NCI-H2196 treated with DMSO at 0.1 percent for 48 hours (cell line): Measurements from ENCODE around the gene UBE2J2.

Source experiments
- DNase-seq: peaks from one replicate; lab custom pipeline; 2025; ENCODE audit not compliant: unreplicated experiment; lab: John Stamatoyannopoulos, UW

UBE2J2 gene

DNA sequence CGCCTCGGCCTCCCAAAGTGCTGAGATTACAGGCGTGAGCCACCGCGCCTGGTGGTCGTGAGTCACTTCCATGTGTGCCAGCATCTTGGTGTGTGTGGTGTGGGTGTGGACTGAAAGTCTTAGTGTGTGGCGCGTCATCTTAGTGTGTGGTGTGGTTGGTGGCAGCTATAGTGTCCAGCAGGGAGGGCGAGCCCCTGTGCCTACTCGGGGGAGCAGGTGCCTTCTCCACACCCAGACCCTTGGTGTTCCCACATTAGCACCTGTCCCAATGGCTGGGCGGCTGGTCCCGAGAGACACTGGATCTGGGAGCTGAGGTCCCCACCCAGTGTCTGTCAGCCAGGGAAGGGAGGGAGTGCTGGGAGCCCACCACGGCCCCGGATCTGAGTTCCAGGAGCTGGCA, 9.3 kb upstream of the UBE2J2 start:
- no peak for DNase-seq

DNA sequence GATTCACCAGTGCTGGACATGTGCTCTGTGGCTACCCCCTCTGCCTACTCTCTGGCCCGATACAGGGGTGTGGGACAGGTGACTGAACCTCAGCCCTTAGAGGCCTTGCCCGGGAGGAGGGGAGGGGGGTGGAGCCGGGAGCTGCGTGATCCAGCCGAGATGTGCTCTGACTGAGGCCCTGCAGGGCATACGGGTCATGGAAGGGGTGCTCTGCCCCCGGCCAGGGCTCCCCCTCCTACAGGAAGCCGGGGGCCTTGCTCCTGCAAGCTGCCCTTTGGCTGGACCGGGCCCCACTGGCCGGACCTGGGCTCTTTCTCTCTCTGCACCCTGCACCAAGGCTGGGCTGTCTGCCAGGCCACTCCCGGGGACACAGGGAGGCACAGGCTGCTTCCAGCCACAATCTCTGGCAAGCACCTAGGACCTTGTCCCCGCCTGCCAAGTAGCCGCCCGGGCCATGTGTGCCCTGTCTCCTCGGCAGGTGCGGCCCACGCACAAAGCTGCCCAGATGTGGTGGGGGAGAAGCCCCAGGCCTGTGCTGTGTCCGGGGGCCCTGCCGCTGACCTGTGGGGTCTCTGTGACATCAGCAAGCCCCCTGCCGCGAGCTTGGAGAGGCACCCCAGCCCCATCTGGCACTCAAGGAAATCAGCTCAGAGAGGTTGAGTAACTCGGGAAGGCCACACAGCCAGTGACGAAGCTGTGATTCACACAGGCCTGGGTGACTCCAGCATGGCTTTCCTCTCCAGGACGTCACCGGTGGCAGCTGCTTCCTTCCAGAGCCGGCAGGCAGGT, 8.1 kb upstream of the UBE2J2 start:
- DNase-seq: peak; percentile 59

GRCh38 chr1:1280782-1281481, 7.3 kb upstream of the UBE2J2 start:
- DNase-seq: no peak

DNA sequence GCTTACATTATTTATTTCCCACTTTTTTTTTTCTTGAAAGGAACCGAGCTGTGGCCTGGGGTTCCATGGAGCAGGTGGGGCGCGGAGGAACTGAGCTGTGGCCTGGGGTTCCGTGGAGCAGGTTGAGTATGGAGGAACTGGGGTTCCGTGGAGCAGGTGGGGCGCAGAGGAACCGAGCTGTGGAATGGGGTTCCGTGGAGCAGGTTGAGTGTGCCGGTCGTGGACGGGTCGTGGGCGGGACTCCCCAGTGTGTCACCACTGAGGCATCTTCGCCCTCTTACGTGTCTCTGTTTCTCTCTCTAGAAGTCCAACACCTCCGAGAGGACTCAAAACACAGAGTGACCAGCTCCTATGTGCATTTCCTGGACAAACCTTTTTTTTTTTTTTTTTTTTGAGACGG, 5.4 kb upstream of the UBE2J2 start:
- DNase-seq: no peak

DNA sequence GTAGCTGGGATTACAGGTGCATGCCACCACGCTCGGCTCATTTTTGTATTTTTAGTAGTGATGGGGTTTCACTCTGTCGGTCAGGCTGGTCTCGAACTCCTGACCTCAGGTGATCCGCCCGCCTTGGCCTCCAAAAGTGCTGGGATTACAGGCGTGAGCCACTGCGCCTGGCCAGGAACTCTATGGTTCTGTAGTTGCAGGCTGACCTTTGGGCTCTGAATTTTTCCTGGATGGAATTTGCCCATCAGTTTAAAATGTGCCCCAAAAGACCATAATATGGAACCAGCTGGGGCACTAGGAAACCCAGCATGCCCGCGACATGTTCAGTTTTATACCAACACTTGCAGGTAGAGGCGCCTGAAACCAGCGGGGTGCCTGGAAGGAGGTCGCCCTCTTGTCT, 5.0 kb upstream of the UBE2J2 start:
- DNase-seq: no peak

DNA sequence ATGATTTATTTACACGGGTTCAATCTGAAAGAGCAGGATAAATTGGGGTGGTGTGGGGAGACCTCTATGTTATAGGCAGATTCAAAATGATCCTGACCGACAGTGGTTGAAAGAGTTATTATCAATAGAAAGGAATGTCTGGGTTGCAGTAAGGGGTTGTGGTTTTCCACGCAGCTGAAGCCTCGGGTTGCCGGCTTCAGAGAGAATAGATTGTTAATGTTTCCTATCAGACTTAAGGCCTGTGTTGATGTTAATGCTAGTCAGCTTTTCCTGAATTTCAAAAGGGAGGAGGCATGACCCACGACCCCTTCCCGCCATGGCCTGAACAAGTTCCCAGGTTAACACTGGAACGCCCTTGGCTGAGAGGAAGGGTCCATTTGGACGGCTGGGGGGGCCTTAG, 2.2 kb upstream of the UBE2J2 start:
- no peak for DNase-seq

- no peak for DNase-seq
Observed at GRCh38 chr1:1274931-1275431, 1.3 kb upstream of the UBE2J2 start.

DNA sequence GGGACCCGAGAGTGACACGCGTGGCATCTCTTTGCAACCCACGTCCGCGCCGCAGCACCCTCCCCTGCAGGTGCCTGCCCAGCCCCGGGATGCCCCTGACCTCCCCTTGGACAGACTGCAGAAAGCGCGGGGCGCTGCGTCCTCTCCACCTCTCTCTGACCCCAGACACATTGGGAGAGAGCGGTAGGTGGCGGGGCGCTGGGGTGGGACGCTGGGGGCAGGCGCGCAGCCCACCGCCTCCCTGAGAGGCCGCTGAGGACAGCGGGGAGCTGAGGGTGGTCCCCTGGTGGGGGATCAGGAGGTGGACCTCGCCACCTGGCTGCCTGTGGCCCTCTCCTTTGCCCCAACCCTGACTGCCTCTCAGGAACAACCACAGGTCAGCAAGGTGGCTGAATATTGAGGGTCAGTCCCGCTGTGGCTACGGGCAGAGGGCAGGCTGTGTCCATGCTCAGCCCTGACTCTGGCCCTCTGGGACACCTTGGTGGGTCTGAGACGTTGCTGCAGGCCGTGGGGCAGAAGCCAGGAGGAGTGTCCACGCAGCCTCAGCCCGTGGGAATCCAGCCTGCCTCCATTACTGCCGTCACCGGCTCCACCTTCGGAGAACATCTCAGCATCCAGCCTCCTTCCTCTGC, 761 bp upstream of the UBE2J2 start:
- no peak for DNase-seq

DNA sequence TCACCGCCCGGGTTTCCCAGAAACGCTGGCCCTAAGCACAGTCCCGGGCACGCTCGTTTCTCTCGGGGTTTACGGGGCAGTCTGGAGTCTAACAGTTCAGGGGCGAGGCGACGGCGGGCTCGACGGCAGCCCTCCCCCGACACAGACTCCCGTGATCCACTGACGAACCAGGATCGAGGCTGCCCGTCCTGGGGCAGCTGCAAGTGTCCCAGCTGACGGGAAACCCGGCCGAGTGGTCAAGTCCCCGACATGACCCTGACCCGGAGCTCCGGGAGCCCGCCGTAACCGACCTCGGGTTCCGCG, 494 bp downstream of the UBE2J2 start:
- DNase-seq: no peak

GRCh38 chr1:1272341-1273208, 1.1 kb downstream of the UBE2J2 start:
- peak; percentile 14 for DNase-seq

DNA sequence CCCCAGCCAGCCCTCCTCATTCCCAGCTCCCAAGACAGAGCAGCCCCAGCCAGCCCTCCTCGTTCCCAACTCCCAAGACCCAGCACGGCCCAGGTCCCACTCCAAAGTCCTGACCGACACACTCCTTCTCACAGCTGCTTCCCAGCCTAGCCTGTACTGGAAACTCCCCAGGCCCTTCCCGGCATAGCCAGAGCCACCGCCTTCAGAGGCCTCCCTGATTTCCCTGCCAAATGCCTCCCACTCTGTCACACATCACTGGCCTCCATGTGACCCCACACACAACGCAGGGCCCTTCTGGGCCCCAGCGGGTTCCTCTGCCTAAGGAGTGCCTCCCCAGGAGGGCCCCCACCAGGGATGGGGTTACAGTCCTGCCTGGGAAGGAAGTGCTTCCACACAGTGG, 2.8 kb downstream of the UBE2J2 start:
- DNase-seq: no peak

- DNase-seq: no peak
Observed at GRCh38 chr1:1268284-1268682, 5.4 kb downstream of the UBE2J2 start.

GRCh38 chr1:1267488-1268283, 6.0 kb downstream of the UBE2J2 start:
- no peak for DNase-seq

GRCh38 chr1:1264868-1265272, 8.8 kb downstream of the UBE2J2 start:
- DNase-seq: no peak

GRCh38 chr1:1264026-1264425, 9.6 kb downstream of the UBE2J2 start:
- no peak for DNase-seq

- DNase-seq: no peak
Observed at GRCh38 chr1:1262758-1263157, 10.9 kb downstream of the UBE2J2 start.

- DNase-seq: no peak
Observed at GRCh38 chr1:1262071-1262470, 11.6 kb downstream of the UBE2J2 start.

DNA sequence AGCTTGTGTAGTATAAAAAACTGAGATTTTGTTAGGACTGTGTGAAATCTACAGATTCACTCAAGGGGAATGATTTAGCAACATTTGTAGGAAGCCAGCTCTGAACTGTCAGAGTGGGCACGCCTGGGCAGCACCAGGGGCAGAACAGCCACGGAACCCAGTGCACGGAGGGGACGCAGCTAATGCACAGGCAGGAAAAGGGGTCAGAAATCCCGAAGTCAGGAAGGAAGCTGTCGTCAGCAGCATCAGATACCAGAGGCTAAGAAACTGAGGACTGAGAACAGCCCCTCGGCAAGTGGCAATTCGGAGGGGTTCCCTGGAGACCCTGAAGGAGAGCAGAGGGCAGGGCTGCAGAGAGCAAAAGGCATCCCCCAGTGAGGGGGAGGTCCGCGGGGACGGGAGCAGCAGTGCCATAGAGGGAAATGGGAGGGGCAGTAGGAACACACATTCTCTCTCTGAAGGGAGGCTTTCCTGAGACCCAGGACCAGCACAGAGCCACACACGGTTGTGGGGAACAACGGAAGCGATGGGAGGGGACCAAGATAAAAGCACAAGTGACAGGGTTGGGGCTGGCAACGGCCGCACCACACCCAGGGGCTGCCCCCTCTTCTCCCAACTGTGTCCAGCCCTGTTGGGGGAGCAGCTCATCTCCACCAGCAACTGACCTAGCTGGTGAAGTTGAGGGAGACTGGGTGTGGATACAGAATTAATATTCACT, 12.7 kb downstream of the UBE2J2 start:
- no peak for DNase-seq

GRCh38 chr1:1259951-1260600, 13.6 kb downstream of the UBE2J2 start:
- DNase-seq: no peak
